GM21786 (cell line): ENCODE data around the gene TRAPPC11.
"Not testable (repeated sequence)": the region's sequence is repeated elsewhere in the genome, so short reads cannot be mapped to it uniquely, and the experiment has no call there.

Experiments used
- ATAC-seq: cut with Tn5 transposase; IDR thresholded peaks from one replicate; pipeline ENCODE4 v1.9.1; 2021; ENCODE audit not compliant: unreplicated experiment

TRAPPC11 gene

DNA sequence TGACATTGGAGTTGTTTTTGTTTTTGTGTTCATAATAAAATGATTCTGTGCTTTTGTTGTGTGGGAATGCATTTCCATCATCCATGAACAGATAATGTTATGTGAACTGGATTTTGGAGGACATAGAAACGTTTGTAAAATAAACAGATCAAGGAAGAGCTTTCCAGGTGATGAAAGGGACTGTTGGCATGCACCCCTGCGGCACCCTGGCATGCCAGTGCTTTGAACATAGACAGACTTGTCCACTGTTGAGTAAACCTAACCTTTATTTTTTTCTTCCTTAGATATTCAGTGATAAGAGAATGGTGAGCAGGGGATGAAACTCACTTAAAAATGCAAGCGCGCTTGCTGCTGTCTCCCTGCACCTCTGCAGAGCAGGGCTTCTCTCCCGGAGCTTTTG is 59.8 kb downstream of the TRAPPC11 start:
- no peak for ATAC-seq

DNA sequence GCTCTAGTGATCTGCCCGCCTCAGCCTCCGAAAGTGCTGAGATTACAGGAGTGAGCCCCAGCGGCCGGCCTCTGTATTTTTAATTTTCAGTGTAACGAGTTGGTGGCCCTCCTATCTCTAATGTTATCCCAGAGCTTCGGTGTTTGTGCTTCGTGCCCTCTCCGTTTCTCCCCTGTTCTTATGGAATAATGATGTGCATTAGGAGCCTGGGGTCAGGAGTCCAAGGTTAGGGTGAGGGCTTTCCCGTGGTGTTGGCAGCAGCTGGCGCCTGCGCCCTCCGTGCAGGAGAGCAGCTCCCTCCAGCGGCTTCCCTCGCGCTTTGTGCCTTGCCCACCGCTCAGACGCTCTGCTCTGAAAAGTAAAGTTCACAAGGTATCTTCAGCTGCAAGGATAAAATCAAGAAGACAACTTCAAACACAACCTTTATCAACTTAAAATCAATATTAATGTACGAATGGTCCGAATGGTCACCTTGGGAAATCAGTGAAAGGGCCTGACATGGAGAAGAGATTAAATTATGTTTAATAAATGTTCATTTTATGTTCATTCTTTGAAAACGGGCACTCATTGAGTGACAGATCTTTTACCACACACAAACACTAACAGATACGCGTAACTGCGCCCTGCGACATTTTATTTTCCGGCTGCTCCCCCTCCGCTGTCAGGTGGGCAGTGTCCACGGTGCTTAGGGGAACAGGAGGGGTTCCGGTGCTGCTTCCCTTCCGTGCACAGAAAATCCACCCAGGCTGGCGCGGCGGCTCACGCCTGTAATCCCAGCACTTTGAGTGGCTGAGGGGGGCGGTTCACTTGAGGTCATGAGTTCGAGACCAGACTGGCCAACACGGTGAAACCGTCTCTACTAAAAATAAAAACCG is 62.4 kb downstream of the TRAPPC11 start:
- ATAC-seq = peak; percentile 29

DNA sequence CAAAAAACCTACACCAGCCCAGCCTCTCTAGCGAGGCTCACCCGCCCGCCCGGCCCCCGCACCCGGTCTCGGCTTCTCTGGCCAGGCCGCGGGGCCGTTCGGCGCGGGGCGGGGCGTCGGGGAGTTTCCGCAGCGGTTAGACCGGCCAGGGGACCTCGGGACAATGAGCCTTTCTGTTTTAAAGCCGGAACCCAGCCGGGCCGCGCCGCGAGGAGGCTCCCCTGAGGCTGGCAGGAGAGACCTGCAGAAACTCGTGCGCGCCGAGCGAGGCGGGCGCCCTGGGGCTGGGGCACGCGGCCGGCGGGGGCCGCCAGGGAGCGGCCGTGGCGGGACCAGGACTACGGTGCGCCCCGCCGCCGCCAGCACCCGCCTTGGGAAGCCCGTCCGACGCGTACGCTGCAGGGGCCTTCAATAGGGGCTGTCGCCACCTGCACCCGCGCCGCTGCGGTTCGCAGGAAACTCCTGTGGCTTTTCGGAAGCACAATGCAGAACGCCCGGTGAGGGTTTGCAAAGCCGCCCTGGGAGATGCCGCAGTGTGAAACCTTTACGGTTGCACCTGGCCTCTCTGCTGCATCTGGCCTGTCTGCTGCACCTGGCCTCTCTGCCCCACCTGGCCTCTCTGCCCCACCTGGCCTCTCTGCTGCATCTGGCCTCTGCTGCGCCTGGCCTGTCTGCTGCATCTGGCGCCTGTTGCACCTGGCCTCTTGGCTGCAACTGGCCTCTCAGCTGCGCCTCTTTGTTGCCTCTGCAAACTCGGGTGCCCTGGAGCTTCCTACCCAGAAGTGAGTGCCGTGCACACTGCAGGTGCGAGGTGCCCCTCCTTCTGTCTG is 63.9 kb downstream of the TRAPPC11 start:
- ATAC-seq = peak; percentile 70

DNA sequence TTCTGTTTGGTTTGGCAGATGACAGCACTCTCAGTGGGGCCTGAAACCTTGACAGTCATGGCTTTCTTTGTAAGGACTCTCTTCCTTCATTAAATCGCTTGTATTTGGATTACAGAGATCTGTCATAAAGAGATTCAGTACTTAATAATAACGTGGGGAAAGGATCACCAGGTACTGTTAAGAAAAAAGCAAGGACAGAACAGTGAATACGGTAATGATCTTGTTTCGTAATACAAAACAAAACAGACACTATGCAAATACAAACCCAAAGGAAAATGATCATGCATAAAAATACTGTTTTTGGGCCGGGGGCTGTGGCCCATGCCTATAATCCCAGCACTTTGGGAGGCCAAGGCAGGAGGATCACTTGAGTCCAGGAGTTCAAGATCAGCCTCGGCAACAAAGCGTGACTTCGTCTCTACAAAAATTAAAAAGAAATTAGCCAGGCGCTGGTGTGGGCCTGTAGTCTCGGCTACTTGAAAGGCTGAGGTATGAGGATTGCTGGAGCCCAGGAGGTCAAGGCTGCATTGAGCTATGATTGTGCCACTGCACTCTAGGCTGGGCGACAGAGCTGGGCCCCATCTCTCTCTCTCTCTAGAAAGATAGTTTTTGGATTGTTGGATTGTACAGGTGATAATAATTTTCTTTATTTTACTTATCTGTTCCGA is 64.6 kb downstream of the TRAPPC11 start:
- ATAC-seq = no peak

DNA sequence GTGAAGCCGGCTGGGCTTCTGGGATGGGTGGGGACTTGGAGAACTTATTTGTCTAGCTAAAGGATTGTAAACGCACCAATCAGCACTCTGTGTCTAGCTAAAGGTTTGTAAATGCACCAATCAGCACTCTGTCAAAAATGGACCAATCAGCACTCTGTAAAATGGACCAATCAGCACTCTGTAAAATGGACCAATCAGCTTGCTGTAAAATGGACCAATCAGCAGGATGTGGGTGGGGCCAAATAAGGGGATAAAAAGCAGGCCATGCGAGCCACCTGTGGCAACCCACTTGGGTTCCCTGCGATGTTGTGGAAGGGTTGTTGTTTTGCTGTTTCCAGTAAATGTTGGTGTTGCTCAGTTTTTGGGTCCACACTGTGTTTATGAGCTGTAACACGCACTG is 66.5 kb downstream of the TRAPPC11 start:
- not testable (repeated sequence) for ATAC-seq

DNA sequence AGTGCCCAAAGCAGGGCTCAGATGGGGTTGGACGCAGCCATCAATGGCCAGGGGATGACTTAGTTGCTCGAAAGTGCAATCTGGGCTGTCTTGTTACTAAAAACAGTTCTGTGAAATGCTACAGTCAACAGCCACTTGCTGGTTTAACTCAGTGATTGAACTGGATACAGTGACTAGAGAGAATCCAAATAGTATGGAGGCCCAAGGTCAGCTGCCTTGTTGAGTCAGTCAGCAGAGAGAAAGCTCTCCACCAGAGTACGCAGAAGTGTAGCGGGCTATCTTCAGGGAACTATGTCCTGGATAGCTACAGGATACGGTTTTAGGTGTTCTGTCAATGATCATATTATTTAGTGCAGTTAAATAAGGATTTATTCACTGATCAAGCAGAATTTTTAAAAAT is 68.4 kb downstream of the TRAPPC11 start:
- ATAC-seq = no peak

DNA sequence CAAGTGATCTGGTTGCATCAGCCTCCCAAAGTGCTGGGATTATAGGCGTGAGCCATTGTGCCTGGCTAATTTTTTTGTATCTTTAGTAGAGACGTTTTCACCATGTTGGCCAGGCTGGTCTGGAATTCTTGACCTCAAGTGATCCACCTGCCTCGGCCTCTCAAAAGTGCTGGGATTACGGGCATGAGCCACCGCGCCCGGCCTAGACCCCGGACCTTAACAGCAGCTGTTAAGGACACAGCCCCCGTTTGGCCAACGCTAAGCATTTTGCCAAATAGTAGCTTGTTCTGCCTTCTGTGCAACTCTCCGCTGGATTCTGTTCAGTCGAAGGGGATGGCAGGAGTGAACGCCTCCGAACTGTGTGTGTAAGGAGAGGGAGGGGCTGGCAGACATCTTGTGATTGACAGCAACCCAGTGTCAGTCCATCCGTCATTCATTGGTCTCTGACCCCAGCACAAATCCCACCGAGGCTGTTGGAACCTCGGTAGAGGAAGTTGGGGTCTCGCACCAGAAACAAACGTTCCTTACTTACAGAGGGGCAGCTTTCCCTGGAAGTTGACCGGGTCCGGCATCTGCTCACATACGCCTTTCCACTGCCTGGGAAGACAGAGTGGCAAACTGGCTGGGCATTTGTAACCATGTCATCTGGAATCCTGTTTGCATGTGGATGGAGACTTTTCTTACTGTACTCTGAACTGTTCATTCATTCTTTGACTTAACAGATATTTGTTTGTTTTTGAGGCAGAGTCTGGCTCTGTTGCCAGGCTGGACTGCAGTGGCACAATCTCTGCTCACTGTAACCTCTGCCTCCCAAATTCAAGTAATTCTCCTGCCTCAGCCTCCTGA is 69.4 kb downstream of the TRAPPC11 start:
- ATAC-seq = no peak

DNA sequence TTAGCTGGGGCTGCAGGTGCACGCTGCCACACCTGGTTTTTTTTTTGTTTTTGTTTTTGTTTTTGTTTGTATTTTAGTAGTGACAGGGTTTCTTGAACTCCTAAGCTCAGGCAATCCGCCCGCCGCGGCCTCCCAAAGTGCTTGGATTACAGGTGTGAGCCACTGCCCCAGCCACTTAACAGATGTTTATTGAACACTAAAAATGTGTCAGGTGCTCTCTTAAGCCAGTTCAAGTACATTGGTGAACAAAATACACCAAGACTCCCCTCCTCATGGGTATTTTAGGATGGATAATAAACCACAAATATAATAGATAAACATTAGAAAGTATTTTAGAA is 69.9 kb downstream of the TRAPPC11 start:
- ATAC-seq = no peak

DNA sequence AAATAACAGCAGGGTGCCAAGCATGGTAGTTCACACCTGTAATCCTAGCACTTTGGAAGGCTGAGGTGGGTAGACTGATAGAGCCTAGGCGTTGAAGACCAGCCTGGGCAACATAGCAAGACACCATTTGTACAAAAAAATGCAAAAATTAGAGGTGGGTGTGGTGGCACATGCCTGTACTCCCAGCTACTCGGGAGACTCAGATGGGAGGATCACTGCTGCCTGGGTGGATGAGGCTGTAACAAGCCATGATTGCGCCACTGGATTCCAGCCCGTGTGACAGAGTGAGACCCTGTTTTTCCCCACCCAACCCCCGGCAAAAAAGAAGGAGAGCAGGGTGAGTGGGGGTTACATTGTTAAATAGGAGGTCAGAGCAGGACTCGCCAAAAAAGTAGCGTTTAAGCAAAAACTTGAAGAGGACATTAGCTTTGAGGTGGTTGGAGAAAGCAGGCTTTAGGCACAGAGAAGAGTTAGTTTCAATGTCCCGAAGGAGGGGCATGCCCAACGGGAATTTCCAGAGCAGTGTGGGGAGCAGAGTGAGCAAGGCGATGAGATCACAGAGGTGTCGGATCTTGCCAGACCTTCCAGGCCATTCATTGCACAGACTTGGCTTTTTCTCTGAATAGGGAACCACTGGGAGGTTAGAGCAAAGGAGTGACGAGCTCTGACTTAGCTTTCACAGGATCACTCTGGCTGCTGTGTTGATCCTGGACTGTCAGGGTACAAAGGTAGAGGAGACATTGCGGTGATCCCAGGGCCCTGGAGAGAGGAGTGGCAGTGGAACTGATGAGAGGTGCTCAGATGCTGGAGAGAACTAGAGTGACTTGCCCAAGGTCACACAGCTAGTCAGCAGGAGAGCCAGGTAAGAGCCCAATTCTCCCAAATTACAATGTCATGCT is 70.6 kb downstream of the TRAPPC11 start:
- no peak for ATAC-seq

DNA sequence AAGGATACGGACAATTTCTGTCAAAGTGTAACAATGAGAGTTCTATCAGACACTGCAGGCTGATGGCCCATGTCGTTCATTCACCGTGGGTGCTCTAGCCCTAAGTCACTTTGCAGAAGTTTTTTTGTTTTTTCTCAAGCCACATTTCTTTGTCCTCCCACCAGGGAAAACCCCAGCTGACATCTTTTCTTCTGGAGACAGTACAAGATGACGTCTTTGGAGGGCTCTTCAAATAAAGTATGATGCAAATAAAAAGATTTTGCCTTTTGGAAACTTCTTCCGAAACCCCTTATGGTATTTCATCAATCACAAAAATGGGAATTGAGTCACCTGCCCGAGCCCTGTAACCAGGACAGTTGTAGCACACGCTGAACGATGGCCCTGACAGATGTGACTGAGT is 73.2 kb downstream of the TRAPPC11 start:
- ATAC-seq = no peak

DNA sequence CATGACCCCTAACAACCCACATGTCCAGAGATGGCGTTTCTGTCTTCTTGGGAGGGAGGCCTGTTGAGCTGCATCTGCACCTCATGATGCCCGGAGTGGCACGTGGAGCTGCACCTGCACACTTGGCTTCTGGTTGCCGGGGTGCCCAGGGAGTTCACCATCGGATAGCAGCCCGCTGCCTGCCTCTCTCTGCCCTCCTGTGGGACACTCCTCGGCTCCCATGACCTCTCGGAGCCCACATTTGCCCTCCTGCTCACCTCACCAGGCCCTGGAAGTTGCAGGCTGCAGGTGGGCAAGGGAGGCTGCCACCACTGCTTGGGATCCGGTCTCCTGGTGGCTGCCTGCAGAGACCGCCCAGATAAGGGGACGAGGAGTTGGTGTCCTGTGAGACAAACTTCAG is 74.1 kb downstream of the TRAPPC11 start:
- no peak for ATAC-seq

DNA sequence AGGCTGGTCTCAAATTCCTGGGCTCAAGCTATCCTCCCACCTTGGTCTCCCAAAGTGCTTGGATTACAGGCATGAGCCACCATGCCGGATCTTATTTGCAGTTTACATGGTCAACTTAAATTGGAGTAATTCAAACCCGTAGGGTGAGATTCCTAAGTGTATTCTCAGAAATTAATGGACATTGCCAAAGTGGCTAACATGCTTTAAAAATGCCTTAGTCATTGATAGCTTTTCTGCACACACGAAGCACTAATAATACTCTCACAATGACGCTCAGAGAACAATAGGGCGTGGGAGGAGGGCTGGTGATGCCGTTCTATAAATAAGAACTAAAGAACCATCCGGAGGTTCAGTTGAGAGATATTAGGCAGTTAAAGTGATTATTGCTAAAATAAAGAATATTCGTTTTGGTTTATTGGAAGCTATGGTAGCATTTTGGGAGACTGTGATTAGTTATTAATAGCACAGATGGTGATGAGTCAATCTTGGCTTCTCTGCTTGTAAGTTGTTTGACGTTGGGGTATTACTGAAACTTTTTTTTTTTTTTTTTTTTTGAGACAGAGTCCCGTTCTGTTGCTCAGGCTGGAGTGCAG is 79.1 kb downstream of the TRAPPC11 start:
- ATAC-seq = no peak

DNA sequence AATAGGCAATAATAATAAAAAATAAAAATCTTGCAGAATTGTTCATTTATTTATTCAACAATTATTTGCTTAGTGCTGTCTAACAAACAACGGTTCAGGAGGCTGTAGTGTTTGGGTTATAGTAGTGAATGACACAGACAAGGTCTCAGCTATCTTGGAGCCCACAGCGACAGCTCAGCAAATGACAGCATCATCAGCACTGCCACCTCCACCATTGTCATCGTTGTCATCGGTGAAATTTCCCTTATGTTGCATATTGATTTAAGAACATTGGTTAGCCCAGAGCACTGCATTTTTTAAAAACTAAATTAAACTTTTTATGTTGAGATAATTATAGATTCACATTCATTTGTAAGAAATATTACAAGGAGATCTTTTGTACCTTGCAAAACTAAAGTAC is 79.9 kb downstream of the TRAPPC11 start:
- no peak for ATAC-seq

DNA sequence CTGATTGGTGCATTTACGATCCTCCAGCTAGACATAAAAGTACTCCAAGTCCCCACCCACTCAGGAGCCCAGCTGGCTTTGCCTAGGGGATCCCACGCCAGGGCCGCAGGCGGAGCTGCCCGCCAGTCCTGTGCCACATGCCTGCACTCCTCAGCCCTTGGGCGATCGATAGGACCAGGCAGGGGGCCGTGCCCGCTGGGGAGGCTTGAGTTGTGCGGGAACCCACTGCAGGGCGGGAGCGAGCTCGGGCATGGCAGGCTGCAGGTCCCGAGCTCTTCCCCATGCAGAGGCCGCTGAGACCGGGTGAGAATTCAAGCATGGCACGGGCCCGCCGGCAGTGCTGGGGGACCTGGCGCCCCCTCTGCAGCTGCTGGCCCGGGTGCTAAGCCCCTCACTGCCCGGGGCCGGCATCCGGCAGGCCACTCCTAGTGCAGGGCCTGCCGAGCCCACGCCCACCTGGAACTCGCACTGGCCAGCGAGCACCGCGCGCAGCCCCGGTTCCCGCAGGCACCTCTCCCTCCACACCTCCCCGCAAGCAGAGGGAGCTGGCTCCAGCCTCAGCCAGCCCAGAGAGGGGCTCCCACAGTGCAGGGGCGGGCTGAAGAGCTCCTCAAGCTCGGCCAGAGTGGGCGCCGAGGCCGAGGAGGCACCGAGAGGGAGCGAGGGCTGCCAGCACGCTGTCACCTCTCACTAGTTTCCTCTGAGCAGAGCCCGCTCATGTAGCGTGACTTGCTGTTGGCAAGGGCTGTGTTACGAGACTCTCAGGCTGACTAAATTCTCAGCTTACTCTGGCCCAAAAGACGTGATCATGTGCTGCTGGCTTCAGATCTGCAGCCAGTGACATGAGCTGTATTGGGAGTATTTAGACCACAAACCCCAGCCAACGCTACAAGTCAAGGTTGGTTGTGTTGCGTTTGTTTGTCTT is 87.5 kb downstream of the TRAPPC11 start:
- no peak for ATAC-seq

DNA sequence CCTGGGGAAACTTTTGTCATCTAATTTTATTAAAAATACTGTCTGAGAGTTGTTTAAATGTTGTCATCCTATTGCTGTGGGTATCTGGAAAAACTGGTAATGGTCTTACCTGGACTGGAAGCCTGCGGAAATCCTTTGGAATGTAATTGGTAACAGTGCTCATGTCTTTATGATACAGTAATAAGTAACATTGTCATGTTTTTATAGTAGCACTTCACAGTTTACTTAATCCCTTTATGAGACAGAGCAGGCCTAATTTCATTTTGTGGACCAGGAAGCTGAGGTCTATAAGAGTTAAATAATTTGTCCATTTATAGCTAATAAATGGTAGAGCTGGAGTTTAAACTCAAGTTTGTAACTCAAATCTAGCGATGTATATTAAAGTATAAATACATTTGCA is 88.3 kb downstream of the TRAPPC11 start:
- ATAC-seq = no peak

DNA sequence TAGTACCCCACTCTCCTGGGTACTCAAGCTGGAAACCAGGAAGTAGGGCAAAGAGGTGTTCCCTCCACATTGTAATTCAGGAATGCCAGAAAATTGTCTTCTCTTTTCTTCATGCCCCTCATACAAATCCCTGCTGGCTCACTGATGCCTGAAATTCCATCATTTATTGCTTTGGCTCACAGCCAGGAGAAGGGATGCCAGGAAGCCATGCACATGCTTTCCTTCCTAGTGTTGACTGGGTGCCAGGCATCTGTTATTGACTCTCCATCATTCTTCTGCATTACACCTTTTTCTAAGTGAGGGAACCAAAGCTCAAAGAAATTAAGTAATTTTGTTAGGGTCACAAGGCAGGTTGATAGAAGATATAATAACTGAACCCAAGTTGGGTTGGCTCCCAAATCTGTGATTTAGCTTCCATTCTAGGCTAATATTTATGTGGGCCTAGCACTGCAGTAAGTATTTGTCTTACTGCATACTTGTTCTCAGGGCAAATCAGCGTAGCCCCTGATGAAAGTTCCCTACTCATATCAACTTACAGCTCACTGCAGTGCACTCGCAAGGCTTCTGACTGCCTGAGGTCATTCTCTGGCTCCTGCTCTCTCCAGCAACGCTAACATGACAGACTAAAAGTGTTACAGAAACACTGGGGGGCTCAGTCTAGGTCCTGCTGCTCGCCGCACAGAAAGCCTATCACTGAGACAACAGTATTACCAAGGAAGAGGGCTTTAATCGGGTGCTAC is 89.0 kb downstream of the TRAPPC11 start:
- no peak for ATAC-seq

DNA sequence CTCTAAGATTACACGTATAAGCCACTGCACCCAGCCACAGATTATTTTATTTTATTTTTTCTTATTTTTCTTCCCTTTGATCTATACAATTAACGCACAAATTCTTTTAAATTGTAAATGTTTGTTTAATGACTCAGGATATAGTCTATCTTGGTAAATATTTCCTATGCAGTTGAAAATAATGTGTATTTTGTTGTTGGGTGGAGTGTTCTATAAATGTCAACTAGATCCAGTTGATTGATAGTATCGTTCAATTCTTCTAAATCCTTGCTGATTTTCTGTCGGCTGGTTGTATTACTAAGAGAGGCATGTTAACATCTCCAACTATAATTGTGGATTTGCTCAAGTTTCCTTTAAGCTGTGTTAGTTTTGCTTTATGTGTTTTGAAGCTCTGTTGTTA is 92.0 kb downstream of the TRAPPC11 start:
- ATAC-seq = no peak

DNA sequence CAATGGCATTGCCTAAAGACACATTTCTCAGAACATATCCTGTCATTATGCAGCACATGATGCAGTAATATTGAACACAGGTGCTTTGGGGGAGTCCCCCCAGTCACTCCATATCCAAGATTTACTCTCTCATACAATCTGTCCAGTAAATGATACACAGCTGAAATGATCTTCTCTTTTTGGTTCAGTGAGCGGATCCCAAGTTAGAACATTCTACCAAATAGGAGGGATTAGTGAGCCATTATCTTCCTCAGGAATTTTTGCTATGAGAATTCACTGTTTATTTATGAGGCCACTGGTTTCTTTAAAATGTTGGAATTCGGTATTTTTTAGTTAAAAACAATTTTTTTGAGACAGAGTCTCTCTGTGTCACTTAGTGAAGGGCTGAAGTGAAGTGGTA is 96.5 kb downstream of the TRAPPC11 start:
- no peak for ATAC-seq
